Measurements from ENCODE around the gene FA2H.

FA2H gene

DNA sequence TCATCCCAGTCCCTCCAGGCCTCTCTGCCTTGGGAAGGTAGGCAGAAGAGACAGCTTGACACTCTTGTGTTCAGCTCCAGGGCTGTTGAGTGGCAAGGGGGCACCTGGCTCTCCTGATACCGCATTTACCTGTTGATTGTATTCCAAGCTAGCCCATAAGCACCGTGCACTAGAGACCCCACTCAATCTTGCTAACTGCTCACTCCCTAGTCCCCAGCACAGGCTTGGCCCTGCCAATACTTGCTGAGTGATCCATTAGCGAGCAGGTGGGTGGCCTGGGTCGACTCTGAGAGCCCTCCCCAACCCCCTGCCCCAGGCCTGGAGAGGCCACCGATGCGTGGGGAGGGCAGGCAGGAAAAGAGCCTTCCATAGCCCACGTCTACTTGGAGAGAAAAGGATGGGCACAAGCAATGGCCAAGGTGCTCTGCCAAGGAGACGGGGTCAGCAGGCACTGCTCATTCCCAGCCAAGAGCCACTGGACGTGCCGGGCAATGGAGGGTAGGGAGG is 29.5 kb downstream of the FA2H start:
- Histone ChIP-seq H3K4me3 (no peak overlapping the region), H3K27me3 (peaks cover 0 to 23% of the 10 kb centered on the region in 2 donors), H3K4me1 (peaks cover 0 to 16% (median 5%) of the 10 kb centered on the region in 4 donors), H3K27ac (no peak overlapping the region), H3K36me3 (no peaks in the 10 kb centered on the region), H3K9me3 (no peaks in the 10 kb centered on the region)
- intact Hi-C loops (cut with DNase I; ENCODE audit: low total_unique reads), result no loop called here
- TF ChIP-seq, protein P1, sequence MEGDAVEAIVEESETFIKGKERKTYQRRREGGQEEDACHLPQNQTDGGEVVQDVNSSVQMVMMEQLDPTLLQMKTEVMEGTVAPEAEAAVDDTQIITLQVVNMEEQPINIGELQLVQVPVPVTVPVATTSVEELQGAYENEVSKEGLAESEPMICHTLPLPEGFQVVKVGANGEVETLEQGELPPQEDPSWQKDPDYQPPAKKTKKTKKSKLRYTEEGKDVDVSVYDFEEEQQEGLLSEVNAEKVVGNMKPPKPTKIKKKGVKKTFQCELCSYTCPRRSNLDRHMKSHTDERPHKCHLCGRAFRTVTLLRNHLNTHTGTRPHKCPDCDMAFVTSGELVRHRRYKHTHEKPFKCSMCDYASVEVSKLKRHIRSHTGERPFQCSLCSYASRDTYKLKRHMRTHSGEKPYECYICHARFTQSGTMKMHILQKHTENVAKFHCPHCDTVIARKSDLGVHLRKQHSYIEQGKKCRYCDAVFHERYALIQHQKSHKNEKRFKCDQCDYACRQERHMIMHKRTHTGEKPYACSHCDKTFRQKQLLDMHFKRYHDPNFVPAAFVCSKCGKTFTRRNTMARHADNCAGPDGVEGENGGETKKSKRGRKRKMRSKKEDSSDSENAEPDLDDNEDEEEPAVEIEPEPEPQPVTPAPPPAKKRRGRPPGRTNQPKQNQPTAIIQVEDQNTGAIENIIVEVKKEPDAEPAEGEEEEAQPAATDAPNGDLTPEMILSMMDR (IDR thresholded peaks at IDR 0.05), result no peak
- no peak for DNase-seq

- no peak overlapping the region for H3K27ac ChIP-seq
- intact Hi-C loops (cut with DNase I; ENCODE audit: low total_unique reads), result no loop called here
Measured at GRCh38 chr16:74744566-74744965, 30.1 kb downstream of the FA2H start.

GRCh38 chr16:74743668-74744299 is 30.8 kb downstream of the FA2H start:
- no peak overlapping the region for H3K27ac ChIP-seq
- no peak overlapping the region for H3K4me3 ChIP-seq

More at GRCh38 chr16:74744566-74744965, 30.1 kb downstream of the FA2H start:
- TF ChIP-seq, protein P1 (IDR thresholded peaks at IDR 0.05), result no peak
- H3K4me3 ChIP-seq, result no peak overlapping the region
- H3K9me3 ChIP-seq, result no peaks in the 10 kb centered on the region
- no peak for DNase-seq
- peaks cover 0 to 16% (median 5%) of the 10 kb centered on the region in 4 donors for H3K4me1 ChIP-seq
- H3K36me3 ChIP-seq, result no peaks in the 10 kb centered on the region
- peaks cover 0 to 27% of the 10 kb centered on the region in 2 donors for H3K27me3 ChIP-seq

GRCh38 chr16:74743045-74743667 is 31.5 kb downstream of the FA2H start:
- Histone ChIP-seq H3K27ac (no peak overlapping the region), H3K4me3 (no peak overlapping the region), H3K4me1 (peaks cover 0 to 16% (median 5%) of the 10 kb centered on the region in 4 donors)

More at GRCh38 chr16:74743668-74744299, 30.8 kb downstream of the FA2H start:
- intact Hi-C loops (cut with DNase I; ENCODE audit: low total_unique reads), result no loop called here
- no peak for DNase-seq
- H3K9me3 ChIP-seq, result no peaks in the 10 kb centered on the region
- no peaks in the 10 kb centered on the region for H3K36me3 ChIP-seq
- TF ChIP-seq, protein P1 (IDR thresholded peaks at IDR 0.05), result no peak
- H3K27me3 ChIP-seq, result peaks cover 0 to 34% of the 10 kb centered on the region in 2 donors
- peaks cover 0 to 16% (median 5%) of the 10 kb centered on the region in 4 donors for H3K4me1 ChIP-seq

DNA sequence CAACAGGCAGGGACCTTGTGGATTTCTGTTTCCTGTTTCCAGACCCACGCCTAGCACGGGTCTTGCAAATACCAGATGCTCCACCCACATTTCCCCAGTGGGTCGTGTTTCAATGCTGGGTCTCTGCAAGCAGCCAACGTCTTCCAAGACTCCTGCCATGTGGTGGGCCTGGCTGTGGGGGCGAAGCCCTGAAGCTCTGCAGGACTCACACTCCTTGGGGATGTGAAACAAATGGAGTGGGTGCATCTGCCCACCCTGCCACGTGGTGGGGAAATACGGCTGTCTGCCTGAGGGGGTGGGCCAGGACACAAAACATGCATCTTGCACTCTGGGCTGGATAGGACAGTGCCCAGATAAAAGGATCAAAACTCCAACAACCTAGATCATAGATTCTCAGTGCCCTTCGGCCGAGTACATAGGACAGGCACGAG is 32.6 kb downstream of the FA2H start:
- TF ChIP-seq, protein P1 (IDR thresholded peaks at IDR 0.05), result no peak
- peaks cover 0 to 39% of the 10 kb centered on the region in 2 donors for H3K27me3 ChIP-seq
- DNase-seq, result no peak
- H3K4me3 ChIP-seq, result no peak overlapping the region
- intact Hi-C loops (cut with DNase I; ENCODE audit: low total_unique reads), result no loop called here
- H3K4me1 ChIP-seq, result peaks cover 0 to 16% (median 5%) of the 10 kb centered on the region in 4 donors
- H3K27ac ChIP-seq, result no peak overlapping the region
- H3K9me3 ChIP-seq, result no peaks in the 10 kb centered on the region
- H3K36me3 ChIP-seq, result no peaks in the 10 kb centered on the region

More at GRCh38 chr16:74743045-74743667, 31.5 kb downstream of the FA2H start:
- TF ChIP-seq, protein P1 (IDR thresholded peaks at IDR 0.05), result no peak
- no peaks in the 10 kb centered on the region for H3K9me3 ChIP-seq
- H3K36me3 ChIP-seq, result no peaks in the 10 kb centered on the region
- peaks cover 0 to 34% of the 10 kb centered on the region in 2 donors for H3K27me3 ChIP-seq
- DNase-seq, result no peak
- intact Hi-C loops (cut with DNase I; ENCODE audit: low total_unique reads), result no loop called here
